Measurements from ENCODE around the gene POLR3E.

POLR3E gene

DNA sequence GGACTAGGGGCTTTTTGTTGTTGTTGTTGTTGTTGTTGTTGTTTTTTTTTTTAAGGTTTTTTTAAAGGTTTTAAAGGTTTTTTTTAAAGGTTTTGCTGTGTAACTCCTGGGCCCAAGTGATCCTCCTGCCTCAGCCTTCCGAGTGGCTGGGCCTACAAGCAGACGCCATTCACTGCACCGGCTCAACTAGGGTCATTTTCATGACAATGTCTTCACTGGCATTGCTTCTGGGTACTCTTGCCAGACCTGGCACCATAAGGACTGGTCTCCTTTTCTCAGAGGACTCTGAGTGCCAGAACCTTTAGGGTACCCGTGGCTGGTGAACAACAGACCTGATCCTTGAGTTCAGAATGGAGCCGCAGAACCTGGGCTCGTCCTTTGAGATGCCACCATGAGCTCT lies 20.4 kb downstream of the POLR3E start:
- DNase-seq, result no peak

DNA sequence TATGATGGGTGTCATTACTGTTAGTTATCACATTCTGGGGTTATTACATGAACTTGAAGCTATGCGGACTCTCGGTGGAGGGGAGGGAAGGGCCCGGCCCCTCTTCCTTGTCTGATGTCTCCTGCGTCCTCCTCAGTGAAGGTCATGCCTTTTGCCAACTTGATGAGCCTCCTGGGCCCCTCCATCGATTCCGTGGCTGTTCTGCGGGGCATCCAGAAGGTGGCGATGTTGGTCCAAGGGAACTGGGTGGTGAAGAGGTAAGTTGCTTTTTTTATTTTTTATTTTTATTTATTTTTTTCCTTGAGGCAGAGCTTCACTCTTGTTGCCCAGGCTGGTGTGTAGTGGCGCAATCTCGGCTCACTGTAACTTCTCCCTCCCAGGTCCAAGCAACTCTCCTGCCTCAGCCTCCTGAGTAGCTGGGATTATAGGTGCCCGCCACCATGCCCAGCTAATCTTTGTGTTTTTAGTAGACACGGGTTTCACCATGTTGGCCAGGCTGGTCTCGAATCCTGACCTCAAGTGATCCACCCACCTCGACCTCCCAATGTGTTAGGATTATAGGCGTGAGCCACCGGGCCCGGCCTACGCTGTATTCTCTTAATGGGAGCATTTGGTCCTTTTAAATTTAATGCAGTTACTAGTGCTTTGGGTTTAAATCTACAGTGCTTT lies 21.6 kb downstream of the POLR3E start:
- DNase-seq, result peak; percentile 1 to 26

DNA sequence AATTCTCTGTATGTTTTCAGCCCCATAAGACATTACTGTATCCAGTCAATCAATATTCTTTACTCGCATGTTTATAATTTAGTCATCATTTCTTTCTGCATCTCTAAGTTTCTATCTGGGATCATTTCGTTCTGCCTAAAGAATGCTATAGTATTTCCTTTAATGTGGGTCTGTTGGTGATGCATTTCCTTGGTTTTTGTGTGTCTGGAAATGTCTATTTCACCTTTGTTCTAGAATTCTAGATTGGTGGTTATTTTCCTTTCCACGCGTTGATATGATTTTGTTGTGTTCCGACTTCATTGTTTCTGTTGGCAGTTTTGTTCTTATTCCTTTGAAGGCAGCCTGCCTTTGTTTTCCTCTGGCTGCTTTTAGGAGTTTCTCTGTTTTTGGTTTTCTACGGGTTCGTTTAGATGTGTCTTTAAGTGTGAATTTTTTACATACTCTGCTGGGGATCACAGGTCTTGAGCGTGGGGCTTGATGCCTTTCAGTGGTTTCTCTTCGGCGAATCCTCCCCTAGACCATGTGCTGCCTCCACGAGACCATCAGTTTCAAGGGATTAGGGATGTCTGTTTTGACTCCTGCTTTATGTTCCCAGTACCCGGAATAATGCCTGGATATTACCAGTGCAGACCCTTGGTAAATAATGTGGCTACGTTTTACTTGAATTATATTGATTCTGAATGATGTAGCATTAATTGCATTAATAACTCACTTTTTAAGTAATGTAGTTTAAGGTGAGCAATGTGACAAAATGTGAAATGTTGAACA lies 23.5 kb downstream of the POLR3E start:
- no peak for DNase-seq

DNA sequence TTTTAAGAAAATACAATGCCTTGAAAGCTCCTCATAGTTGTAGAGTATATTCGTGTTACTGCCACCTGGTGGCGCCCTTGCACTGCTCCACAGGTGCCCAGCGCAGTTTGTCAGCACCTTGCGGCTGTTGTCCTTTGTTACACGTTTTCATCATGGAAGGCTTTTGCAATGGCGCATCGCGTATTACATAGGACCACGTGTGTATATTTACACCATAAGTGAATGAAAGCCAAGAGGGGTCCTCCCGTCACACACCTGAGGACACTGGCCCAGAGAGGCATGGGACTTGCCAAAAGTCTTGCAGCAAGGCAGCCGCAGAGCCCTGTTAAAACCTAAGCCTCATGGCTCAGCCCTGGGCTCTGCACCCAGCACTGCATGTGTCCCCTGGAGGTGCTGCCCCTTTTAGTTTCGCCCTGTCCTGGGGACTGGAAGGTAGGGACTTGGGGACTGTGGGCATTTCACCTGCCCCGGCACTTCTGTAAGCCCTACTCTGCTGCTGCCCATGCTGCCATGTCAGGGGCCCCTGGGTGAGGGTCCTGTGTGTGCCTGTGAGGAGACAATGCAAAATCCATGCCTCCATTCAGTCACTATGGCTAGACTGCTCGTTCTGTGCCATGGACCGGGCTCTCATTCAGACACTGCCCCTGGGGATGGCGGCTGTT lies 24.3 kb downstream of the POLR3E start:
- peak; percentile 36 to 56 for DNase-seq

DNA sequence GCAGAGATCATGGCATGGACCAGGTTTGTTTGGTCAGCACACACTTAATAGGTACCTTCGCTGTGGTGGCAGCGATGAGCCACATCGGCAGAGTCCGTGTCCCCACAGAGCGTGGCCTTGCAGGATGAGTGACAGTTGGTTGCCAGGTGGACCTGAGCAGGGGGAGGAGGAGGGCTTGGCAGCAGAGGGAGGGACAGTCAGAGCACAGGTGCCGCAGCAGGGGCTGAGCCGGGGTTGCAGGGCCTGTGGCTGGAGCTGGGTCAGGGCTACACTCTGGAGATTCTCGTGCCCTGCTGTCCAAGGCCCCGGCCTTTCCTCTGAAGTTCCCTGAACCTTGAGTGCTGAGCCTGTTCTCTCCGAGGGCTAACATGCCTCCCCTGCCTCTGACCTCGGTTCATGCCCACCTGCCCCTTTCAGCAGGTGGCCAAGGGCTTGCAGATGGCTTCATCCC lies 24.8 kb downstream of the POLR3E start:
- no peak for DNase-seq

DNA sequence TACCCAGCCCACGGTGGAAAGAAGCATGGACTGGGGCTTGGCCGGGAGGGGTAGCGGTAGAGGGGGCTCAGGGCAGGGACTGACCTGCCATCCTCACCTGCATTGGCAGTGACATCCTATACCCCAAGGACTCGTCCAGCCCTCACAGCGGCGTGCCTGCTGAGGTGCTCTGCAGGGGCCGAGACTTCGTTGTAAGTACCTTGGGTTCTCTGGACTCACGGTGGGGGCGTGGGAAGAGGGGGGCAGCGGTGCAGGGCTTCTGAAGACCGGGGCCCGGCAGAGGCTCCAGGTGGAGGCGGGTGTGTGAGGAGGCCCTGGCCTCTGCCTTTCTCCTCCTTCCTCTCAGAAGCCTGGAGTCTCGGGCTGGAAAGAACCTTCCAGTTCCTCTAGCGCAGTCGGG lies 25.5 kb downstream of the POLR3E start:
- DNase-seq, result no peak

DNA sequence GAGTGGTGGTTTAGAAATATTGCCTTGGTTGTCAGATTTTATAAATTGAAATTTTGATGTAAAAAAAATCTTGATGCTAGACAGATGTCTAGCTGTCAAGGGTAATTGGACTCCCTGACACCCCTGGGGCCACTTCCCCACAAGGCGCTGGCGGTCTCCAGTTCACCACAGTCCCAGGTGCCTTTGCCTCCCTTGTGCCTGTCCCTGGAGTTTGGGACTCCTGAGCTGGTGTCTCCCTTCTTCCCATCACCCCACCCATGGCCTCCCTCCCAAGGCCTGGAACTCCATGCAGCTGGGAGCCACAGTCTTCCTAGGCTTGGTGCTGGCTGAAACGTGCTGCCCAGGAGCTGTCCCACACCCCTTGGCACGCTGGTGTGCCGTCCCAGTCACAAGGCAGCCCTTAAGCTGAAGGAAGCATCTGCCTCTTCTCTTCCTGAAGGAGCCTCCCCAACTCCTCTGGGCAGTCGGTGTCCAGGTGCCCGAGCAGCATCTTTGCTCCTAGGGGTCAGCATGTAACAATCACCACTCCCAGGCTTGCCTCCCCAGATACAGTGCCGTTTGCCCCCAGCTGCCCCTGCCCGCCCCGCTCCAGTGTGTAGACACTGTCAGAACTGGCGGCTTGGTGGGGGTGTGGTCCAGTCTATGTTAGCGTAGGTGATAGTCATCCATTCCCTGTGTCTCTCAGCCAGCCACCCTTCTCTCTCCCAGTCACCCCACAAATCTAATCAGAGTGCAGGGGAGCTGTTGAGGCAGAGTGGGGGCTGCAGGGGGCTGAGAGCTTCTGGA lies 26.2 kb downstream of the POLR3E start:
- DNase-seq, result no peak

DNA sequence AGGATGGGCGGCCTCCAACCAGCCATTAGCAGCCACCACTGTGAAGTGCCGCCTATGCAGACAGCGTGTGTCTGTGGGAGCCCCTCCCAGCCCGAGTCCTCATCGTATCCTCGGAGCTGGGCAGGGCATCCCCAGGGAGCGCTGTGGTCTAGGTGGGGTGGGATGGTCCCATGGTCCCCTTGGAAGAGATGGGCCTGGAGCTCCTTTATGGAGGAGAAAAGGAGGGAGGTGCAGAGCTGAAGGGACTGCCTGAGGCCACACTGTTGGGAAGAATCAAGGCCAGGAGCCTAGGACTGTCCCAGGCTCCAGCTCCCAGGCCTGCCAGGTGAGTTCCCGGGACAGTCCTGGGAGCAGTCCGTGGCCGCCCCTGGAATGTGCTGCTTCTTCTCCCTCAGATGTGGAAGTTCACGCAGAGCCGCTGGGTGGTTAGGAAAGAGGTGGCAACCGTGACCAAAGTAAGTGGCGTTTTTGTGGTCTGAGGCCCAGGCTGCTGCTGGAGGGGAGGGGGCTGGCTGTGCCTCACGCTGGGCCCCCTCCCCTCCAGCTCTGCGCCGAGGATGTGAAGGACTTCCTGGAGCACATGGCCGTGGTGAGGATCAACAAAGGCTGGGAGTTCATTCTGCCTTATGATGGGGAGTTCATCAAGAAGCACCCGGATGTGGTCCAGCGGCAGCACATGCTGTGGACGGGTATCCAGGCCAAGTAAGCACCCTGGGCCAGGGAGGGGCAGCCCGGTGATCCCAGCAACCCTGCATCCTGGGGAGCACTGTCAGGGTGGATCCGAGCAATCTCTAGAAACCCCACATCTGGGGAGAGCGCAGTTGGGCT lies 27.0 kb downstream of the POLR3E start:
- DNase-seq, result no peak

DNA sequence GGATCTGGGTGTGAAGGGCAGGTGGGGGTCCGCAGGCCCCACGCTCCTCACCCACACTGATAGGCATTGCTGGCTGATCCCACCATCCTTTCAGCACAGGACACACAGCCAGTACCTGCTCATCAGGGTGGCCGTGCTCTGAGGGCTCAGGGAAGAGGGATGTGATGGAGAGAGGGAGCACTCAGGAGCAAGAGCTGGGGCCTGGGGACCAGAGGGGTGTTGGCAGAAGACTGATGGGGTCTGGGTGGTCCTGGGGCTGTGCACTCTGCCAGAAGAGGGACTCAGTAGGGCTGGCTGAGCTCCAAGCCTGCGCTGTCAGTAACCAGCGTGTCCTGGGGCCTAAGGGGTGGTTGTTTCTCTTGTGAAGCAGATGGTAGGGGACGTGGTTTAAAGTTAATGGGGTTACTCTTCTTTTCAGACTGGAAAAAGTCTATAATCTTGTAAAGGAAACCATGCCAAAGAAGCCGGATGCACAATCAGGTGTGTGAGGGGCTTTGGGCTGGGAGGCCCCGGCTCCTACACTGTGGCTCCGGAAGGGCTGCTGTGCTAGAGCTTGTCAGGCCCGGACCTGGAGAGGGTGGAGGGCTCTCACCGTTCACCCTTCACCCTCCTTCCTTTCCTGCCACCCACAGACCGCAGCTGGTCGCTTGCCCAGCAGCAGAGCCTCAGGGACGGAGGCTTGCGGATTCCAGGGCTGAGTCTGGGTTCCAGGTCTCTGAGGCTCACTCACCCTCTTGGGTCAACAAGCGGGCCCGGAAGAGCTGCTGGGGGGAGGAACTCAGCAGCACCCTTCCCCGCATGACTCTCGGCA lies 27.8 kb downstream of the POLR3E start:
- DNase-seq, result no peak

DNA sequence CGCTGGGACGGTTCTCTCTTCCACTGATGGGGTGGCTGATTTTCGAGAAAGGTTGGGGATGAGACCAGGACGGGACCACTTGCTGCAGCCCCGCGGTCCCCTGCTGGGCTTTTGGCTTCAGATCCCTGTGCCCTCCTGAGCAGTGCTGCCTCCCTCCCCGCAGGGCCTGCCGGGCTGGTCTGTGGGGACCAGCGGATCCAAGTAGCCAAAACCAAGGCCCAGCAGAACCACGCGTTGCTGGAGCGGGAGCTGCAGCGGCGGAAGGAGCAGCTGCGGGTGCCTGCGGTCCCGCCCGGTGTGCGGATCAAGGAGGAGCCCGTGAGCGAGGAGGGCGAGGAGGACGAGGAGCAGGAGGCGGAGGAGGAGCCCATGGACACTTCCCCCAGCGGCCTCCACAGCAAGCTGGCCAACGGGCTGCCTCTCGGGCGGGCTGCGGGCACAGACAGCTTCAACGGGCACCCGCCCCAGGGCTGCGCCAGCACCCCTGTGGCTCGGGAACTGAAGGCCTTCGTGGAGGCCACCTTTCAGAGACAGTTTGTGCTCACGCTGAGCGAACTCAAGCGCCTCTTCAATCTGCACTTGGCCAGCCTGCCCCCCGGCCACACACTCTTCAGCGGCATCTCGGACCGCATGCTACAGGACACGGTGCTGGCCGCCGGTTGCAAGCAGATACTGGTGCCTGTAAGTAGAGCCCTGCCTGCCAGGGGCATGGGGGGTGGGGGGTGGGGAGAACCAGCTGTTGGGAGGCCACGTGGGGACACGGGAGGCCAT lies 28.6 kb downstream of the POLR3E start:
- no peak for DNase-seq

DNA sequence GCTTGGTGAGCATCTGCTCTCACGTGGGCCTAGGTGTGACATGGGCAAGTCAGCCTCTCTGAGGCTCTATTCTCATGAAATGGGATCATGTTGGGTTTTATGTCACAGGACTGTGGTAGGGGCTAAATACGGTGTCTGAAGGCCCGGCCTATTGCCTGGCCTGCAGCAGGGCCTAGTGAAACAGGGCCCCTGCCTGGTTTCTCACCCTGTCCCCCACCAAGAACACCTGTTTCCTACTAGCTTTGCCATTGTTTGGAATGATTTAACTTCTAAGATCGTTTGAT lies 29.1 kb downstream of the POLR3E start:
- DNase-seq, result no peak

DNA sequence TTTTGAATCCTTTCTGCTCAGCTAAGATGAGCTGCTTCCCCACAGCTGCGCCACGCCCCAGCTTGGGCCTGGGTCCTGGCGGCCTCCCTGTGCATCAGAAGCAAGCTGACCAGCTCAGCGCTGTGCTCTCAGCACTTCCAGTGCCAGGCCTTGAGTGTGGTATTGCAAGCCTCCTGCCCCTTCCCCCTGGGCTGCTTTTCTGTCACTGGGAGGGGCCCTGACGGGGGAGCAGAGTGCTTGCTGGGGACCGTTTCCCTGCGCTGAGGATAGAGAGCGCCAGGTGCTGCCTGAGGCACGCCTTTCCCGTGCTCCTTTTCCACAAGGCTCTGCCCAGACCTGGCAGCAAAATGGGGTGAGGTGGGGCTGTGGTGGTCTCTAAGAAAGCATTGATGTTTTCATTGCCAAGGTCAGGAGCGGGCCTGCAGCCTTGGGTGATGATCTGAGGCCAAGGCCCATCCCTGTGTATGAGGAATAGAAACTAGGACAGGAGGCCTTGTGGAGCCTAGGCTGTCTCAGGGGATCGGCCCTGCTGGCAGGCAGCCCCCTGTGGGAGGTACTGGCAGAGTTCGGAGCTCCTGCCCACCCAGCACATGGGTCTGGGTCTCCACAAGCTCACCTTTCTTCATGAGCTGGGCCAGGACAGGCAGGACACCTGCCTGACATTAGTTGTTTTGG lies 29.7 kb downstream of the POLR3E start:
- no peak for DNase-seq

DNA sequence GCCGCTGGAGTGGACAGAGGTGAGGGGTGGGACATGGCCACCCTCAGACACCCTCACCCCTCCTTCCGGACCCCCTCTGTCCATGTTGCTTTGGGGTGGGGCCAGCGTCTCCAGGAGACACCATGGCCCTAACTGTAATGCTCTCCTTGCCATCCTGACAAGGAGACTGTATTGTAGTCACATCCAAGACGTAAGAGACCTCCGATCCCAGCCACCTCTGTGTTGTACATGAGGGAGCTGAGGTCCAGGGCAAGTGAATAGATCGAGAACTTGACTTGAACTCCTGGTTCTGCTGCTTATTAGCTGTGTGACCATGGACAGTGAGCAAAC lies 30.2 kb downstream of the POLR3E start:
- no peak for DNase-seq

DNA sequence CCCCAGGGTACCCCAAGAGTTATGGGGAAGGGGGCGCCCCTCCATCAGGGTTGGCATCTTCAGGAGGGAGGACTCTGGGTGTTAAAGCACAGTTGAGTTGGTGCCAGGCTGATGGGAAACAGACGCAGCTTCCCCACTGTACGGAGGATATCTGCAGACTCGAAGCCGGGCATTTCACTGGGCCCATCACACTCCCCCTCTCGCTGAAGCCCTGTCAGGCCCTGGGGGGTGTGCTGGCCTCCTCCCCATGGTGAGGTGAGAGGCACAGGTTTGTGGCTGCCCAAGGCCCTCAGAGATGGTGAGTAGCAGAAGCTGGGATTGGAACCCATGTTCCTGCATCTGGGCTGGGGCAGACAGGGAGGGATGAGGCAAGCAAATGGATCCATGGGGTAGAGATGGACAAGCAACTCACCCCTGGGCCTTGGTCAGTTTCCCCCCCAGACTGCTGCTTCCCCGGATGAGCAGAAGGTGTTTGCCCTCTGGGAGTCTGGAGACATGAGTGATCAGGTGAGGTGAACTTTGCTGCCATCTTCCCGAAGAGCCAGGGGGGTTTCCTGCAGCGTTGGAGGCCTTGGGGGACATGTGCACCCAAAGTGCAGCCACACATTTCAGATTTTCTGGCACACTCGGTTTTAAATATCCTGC lies 31.0 kb downstream of the POLR3E start:
- DNase-seq, result no peak

DNA sequence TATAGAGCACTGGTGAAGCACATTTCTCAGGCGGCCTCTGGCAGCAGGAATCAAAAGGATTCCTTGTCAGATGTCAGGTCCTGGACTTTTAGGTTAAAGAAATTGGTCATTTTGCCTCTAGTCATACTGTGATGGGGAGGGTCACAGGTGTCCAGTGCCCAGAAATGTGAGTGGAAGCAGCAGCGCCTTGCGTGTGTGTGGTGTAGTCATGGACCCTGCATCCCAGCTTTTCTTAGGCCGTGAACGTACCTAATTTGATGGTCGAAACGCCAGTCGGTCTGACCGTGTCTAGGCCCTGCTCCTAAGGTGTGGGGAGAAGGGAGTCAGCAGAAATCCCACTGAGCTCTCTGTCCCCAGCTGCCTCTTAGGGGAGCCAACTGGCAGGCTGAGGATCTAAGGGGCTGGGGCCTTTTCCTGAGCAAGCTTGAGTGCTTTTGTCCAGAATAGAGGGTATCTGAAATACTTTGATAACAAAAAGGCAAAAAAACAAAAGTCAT lies 32.0 kb downstream of the POLR3E start:
- DNase-seq, result no peak

DNA sequence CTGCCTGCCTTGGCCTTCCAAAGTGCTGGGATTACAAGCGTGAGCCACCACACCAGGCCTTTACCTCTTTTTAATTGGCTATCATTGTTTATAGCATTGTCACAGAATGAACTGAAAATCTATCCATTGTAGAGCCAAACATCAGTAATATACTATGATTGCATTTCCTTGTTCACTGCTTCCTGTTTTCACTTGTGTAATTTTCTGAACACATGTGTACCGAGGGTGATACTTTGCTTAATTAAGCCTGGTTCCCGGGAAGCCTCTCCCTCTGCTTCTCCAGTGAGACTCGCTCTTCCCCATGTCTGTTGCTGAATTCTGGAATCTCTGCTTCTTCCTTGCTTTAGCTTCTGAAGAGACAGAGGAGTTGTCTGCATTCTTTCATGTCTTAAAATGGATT lies 33.1 kb downstream of the POLR3E start:
- DNase-seq, result no peak

DNA sequence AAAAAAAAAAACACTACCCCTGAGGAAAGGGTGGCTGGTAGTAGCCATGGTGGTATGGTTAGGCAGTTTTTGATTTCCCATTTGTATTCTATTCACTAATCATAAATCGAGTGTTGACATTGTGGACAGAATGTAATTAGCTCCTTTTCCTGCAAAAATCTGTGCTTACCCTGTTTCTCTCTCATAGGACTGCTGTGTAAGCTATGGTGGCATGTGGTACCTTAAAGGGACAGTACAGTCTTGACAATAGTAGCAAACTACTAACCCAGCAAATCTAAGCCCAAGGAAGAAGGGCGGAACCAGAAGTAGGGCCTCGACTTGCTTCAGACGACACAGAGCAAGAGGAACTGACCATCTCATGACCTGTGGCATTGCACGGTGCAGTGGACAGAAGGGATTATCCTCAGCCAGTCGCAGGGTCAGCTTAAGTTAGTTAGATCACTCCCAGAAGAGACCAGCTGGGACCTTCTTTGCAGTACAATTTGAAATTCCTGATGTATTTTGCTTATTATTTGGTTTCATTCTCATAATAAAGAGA lies 36.3 kb downstream of the POLR3E start:
- DNase-seq, result no peak

DNA sequence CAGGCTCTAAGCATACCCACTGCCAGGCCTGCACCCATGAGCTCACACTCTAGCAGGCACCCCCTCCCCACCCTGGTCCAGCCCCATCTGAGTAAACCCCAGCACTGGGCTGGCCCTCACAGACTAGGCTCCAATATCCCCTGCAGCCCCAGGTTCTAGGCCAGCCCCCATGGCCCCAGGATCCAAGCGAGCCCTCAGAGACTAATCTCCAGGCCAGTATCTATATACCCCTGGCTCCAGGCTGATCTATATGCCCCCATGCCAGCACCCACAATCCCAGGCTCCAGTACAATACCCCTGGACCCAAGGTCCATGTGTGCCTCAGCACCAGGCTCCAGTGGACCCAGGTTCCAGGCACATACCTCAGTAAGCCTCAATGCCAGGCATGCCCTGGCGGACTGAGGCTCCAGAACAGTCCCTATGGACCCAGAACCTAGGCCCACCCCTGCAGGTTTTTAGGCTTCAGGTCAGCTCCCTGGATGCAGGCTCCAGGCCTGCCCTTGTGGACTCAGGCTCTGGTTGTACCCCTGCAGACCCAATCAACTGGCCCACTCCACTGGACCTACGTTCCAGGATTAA lies 38.5 kb downstream of the POLR3E start:
- DNase-seq, result no peak

DNA sequence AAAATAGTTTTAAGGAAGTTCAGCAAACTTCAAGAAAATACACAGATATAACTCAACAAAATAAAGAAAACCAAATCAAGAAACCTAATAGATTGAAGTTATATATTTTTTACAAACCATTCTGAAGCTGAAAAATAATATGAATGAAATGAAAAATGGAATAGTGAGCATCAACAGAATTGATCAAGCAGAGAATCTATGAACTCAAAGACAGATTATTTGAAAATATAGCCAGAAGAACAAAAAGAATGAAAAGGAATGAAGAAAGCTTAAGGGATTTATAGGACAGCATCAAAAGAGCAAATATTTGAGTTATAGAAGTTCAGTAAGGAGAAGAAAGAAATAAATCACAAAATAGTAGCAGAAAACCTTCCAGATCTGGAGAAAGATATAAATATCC lies 39.4 kb downstream of the POLR3E start:
- DNase-seq, result no peak

Measured in Kasumi-1 (cell line).